ENCODE data around the gene HSD17B14. TPM values are rescaled to one million over a fixed set of nuclear protein-coding genes. Genes with fewer than 3 reads are reported as not detected.
A peak's percentile ranks its signal among the peaks of the same experiment; 100 is the strongest.

The HSD17B14 gene
- total and polyA plus RNA-seq, 9 of the 15 experiments (the other 6 are each of a cell fraction or from before 2014, with no cell fraction given): 0.16 TPM; not detected in 8

DNA sequence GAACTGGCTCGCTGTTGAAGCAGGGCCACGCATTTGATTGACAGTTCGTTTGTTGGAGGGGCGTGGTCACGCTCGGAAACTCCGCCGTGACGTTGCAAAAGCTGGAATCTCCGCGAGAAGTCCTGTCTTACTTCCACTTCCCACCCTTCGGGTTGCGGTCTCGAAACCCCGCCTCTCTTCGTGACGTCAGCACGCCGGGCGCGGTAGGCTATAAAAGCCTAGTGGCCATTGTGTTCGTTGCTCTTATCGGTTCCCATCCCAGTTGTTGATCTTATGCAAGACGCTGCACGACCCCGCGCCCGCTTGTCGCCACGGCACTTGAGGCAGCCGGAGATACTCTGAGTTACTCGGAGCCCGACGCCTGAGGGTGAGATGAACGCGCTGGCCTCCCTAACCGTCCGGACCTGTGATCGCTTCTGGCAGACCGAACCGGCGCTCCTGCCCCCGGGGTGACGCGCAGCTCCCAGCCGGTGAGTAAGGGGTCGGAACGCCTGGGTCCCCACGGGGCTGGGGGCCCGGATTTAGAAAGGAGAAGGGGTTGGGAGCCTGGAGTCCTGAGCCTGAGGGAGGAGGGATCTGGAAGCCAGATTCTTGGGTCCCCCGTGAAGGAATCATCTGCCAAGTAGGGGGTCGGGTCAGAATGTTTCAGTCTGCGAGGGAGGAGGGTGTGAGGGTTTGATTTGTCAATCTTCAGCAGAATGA is 36.0 kb upstream of the HSD17B14 start, which contains the start of gene PPP1R15A (continued):
- TF ChIP-seq, protein P1, sequence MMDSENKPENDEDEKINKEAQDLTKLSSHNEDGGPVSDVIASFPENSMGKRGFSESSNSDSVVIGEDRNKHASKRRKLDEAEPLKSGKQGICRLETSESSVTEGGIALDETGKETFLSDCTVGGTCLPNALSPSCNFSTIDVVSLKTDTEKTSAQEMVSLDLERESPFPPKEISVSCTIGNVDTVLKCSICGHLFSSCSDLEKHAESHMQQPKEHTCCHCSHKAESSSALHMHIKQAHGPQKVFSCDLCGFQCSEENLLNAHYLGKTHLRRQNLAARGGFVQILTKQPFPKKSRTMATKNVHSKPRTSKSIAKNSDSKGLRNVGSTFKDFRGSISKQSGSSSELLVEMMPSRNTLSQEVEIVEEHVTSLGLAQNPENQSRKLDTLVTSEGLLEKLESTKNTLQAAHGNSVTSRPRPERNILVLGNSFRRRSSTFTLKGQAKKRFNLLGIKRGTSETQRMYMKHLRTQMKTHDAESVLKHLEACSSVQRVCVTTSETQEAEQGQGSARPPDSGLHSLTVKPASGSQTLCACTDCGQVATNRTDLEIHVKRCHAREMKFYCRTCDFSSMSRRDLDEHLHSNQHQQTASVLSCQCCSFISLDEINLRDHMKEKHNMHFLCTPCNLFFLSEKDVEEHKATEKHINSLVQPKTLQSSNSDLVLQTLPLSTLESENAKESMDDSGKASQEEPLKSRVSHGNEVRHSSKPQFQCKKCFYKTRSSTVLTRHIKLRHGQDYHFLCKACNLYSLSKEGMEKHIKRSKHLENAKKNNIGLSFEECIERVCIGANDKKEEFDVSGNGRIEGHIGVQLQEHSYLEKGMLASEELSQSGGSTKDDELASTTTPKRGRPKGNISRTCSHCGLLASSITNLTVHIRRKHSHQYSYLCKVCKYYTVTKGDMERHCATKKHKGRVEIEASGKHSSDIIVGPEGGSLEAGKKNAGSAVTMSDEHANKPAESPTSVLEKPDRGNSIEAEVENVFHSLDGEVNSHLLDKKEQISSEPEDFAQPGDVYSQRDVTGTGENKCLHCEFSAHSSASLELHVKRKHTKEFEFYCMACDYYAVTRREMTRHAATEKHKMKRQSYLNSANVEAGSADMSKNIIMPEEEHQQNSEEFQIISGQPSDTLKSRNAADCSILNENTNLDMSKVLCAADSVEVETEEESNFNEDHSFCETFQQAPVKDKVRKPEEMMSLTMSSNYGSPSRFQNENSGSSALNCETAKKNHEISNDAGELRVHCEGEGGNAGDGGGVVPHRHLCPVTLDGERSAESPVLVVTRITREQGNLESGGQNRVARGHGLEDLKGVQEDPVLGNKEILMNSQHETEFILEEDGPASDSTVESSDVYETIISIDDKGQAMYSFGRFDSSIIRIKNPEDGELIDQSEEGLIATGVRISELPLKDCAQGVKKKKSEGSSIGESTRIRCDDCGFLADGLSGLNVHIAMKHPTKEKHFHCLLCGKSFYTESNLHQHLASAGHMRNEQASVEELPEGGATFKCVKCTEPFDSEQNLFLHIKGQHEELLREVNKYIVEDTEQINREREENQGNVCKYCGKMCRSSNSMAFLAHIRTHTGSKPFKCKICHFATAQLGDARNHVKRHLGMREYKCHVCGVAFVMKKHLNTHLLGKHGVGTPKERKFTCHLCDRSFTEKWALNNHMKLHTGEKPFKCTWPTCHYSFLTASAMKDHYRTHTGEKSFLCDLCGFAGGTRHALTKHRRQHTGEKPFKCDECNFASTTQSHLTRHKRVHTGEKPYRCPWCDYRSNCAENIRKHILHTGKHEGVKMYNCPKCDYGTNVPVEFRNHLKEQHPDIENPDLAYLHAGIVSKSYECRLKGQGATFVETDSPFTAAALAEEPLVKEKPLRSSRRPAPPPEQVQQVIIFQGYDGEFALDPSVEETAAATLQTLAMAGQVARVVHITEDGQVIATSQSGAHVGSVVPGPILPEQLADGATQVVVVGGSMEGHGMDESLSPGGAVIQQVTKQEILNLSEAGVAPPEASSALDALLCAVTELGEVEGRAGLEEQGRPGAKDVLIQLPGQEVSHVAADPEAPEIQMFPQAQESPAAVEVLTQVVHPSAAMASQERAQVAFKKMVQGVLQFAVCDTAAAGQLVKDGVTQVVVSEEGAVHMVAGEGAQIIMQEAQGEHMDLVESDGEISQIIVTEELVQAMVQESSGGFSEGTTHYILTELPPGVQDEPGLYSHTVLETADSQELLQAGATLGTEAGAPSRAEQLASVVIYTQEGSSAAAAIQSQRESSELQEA (IDR thresholded peaks at IDR 0.05; ENCODE audit: low read depth): no peak
- TF ChIP-seq RBM34 (IDR thresholded peaks at IDR 0.05; ENCODE audit: borderline replicate concordance, insufficient read depth, low read length): no peak
- TF ChIP-seq, protein P2, sequence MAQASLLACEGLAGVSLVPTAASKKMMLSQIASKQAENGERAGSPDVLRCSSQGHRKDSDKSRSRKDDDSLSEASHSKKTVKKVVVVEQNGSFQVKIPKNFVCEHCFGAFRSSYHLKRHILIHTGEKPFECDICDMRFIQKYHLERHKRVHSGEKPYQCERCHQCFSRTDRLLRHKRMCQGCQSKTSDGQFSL (CRISPR knock-in tag; IDR thresholded peaks at IDR 0.05): no peak
- TF ChIP-seq, protein P2 (tag; IDR thresholded peaks at IDR 0.05): no peak
- TF ChIP-seq ZNF583 (CRISPR knock-in tag; IDR thresholded peaks at IDR 0.05): 0 out of 2 replicates have a peak, but pooled peaks have one; percentile 43
- peak; percentile 73; the same call in 1 of the 2 replicates for TF ChIP-seq MAFK (IDR thresholded peaks at IDR 0.05; ENCODE audit: low read length)
- TF ChIP-seq SIX5 (IDR thresholded peaks at IDR 0.05; ENCODE audit: borderline replicate concordance in 1 of 2, insufficient read depth in 1 of 2, low read depth in 1 of 2, low read length in 2 of 2): no peak
- no peak for TF ChIP-seq ZNF445 (CRISPR knock-in tag; IDR thresholded peaks at IDR 0.05; ENCODE audit: low read depth)
- TF ChIP-seq ETV1 (tag; conservative IDR thresholded peaks at IDR 0.05; ENCODE audit: low read depth): no peak
- TF ChIP-seq RBM22 (IDR thresholded peaks at IDR 0.05; ENCODE audit: low read depth, low read length, poor library complexity, severe bottlenecking): peak; percentile 97
- no peak for TF ChIP-seq NCOA4 (IDR thresholded peaks at IDR 0.05; ENCODE audit: partially characterized antibody)
- TF ChIP-seq BCOR (IDR thresholded peaks at IDR 0.05): peak; percentile 53; the same call in 1 of the 2 replicates
- no peak for TF ChIP-seq PCBP1 (IDR thresholded peaks at IDR 0.05; ENCODE audit: low read depth, low read length, poor library complexity, severe bottlenecking)
- TF ChIP-seq NFE2 (IDR thresholded peaks at IDR 0.05; ENCODE audit: low read depth): peak; percentile 90
- TF ChIP-seq, protein P3, sequence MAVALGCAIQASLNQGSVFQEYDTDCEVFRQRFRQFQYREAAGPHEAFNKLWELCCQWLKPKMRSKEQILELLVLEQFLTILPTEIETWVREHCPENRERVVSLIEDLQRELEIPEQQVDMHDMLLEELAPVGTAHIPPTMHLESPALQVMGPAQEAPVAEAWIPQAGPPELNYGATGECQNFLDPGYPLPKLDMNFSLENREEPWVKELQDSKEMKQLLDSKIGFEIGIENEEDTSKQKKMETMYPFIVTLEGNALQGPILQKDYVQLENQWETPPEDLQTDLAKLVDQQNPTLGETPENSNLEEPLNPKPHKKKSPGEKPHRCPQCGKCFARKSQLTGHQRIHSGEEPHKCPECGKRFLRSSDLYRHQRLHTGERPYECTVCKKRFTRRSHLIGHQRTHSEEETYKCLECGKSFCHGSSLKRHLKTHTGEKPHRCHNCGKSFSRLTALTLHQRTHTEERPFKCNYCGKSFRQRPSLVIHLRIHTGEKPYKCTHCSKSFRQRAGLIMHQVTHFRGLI (CRISPR knock-in tag; IDR thresholded peaks at IDR 0.05): no peak

Data from K562 (cell line).